HG02943 (cell line): Measurements from ENCODE around the gene ZC3HAV1.
"Not testable (repeated sequence)": the region's sequence is repeated elsewhere in the genome, so short reads cannot be mapped to it uniquely, and the experiment has no call there.

Experiments used
- ATAC-seq: cut with Tn5 transposase; IDR thresholded peaks from one replicate; pipeline ENCODE4 v1.9.1; 2021; ENCODE audit warnings: mild to moderate bottlenecking, low read depth, moderate library complexity; ENCODE audit not compliant: unreplicated experiment

ZC3HAV1 gene

GRCh38 chr7:139058943-139059342, 50.6 kb downstream of the ZC3HAV1 start:
- no peak for ATAC-seq

DNA sequence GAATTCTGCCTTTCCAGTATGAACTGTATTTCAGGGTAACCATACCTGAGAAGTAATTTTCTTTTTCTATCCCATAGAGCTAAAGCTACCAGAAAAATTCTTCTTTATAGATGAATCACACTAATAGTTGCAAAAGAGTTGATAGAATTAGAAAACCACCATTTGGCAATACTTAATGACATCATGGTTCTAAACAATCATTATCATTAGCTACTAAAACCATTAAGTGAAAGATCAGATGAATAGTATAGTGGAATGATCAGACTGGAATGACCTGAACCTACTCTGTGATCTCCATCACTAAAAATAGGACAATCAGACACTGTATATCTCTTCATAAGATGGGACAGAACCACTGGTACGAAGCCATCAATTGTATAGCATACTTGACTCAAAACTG, 53.8 kb downstream of the ZC3HAV1 start:
- ATAC-seq = no peak

DNA sequence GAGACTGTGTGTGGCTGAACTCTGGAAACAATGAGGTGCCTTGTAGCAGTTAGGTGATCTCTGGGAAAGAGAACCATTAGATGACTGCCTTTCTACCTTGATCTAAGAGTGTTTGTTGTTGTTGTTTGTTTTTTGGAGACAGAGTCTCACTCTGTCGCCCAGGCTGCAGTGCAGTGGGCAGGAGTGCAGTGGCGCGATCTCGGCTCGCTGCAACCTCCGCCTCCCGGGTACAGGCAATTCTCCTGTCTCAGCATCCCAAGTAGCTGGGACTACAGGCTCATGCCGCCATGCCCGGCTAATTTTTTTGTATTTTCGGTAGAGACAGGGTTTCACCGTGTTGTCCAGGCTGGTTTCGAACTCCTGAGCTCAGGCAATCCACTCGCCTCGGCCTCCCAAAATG, 54.9 kb downstream of the ZC3HAV1 start:
- not testable (repeated sequence) for ATAC-seq

GRCh38 chr7:139054101-139054500, 55.4 kb downstream of the ZC3HAV1 start:
- ATAC-seq = no peak

DNA sequence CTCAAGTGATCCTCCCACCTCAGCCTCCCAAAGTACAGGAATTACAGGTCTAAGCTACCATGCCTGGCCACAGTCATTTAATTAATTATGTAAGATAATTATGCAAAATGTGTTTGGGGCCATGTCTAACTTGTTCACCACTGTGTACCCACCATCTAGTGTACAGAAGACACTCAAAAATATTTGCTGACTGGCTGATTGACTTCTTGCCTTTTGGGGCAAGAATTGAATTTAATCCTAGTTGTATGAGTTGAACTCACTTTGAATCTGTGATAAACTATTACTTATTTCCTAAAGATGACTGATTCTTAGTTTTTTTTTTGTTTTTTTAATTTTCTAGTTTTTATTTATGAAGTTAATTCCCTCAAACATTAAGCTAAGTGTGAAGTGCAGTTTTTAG, 57.9 kb downstream of the ZC3HAV1 start:
- no peak for ATAC-seq

DNA sequence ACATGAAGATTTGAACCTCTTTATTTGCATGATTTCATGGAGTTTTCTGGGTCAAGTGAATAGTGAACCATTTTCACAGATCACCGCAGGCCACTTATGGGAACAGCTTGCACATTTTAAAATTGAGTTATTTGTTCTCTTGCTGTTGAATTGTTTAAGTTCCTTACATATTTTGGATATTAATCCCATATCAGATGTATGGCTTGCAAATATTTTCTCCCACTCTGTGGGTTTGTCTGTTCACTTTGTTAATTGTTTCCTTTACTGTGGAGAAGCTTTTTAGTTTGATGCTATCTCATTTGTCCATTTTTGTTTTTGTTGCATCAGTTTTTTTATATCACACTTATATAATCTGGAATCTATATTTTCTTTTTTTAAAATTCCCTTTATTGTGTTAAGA, 59.6 kb downstream of the ZC3HAV1 start:
- ATAC-seq = no peak

GRCh38 chr7:139049111-139049510, 60.4 kb downstream of the ZC3HAV1 start:
- no peak for ATAC-seq

GRCh38 chr7:139047970-139048369, 61.5 kb downstream of the ZC3HAV1 start:
- ATAC-seq = no peak

- no peak for ATAC-seq
Observed at GRCh38 chr7:139046143-139046542, 63.4 kb downstream of the ZC3HAV1 start.

DNA sequence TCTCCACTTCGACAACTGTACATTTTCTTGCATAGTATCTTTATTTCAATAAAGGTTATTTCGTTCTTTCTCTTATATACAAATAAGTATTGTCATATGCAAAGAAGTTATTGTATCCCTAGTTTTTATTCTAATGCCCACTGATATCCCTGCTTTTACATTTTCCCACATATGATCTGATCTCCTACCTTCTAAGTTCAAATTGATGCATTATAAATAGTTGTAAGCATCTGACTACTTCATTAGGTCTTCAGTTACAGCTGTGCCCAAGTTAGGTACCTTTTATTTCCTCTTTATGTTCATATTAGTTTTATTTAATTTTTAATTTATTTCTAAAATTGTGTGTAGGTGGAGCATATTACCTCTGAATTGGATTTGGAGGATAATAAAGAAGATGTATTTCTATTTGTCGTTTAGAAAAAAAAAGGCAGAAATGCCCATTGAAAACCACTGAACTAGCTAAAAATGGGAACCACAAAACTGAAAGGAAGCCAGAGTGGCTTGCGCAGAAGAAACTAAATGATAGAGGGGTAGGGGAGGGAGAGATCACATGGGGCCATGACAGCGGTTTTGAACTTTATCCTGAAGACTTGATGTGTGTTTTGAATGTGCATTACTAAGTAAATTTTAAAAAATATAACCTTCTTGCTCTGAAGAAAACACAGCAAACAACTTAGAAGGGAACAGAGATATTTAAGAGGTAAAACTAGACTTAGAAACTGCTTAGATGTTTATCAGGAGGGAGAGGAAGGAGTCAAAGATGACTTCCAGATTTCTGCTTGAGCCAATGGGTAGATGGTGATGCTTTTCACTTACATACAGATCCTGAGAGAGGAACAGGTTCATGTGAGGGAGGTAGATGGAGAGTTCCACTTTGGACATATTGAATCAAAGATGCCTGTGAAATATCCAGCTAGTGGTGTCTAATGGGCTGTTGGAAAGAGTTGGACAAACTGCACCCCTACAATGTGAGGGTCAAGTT, 64.4 kb downstream of the ZC3HAV1 start:
- ATAC-seq = no peak

- ATAC-seq = no peak
Observed at GRCh38 chr7:139043823-139044812, 65.4 kb downstream of the ZC3HAV1 start.

DNA sequence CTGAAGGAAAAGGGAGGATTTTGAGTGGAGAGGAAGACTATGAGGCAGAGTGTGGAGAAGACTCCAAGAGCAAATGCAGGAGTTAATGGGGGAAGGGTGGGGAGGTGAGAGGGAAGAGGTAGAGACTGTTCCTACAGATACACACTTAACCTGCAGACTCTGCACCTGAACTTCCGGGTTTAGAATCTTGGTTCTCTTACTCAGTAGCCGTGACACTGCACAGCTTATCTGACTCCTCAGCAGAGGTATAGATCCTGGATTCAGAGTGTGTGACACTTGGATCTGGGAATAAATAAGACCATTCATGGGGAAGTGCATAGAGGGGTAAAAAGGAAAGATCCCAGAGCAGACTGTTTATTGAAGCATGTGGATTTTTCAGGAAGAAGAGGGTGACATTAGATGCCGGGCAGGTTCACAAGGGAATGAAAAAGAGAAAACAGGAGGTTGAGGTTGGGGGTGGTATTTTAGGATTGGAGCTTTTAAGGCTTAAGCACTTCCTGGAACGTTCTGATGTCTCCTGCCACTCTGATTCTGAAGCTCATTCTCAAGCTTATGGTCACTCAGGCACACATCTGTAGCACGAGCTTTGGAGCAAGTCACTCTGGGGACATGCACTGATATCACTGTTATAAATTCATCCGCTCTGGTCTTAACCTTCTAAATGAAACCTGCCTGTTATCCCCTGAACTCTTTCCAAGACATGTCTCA, 68.0 kb downstream of the ZC3HAV1 start:
- no peak for ATAC-seq

DNA sequence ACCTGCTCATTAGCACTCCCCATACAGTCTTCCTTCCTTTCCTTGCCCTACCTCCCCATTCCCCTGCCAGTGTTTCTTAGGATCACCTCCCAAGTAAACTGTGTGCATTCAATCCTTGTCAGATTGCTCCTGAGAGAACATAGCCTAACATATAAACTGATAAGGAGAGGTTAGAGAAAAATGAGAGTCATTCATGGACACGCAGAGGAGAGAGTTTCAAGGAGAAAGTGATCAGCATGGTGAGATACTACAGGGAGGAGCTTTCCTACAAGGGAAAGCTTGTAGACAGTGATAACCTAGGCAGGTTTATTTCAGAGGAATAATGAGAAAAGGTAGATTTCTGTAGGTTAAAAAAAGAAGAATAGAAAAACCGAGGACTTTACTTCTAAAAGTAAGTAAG, 70.8 kb downstream of the ZC3HAV1 start:
- ATAC-seq = no peak

- no peak for ATAC-seq
Observed at GRCh38 chr7:139036901-139037300, 72.6 kb downstream of the ZC3HAV1 start.

DNA sequence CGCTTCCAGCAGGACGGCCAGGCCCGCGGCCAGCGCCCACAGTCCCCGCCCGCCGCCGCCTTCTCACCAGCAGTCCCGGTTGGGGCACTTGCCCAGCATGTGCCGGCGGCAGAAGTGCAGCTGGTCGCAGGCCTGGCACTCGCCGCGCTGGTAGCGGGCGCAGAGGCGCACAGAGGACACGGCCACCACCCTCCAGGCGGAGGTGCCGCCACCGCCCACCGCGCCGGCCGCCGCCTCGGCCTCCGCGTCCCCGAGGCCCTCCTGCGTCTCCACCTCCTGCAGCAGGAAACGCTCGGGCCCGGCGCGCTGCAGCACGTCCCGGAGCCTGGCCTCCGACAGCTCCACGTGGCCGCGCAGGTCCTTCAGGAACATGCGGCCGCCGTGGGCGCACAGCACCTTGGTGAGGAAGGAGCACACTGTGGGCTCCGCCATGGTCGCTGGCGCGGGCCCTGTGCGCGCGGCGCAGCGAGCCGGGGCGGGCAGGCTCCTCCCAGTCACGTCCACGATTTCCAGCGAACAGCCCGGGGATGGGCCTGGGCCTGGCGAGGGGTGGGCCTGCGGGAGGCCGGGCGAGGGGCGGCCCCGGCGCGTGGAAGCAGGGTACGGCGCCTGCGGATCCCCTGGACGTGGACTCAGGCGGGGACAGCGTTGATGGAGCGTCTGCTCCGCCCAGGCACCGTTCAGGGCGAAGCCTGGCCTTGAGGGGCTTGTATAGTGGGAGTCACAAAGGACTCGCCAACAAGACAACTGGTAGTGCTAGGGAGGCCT, 73.8 kb downstream of the ZC3HAV1 start, which contains the start of gene ZC3HAV1L:
Gene ZC3HAV1L (minus strand): TSS at position 457 of the 768 bp plus-strand sequence. CDS start 25 bp downstream, at position 432.
- ATAC-seq = peak; percentile 58

DNA sequence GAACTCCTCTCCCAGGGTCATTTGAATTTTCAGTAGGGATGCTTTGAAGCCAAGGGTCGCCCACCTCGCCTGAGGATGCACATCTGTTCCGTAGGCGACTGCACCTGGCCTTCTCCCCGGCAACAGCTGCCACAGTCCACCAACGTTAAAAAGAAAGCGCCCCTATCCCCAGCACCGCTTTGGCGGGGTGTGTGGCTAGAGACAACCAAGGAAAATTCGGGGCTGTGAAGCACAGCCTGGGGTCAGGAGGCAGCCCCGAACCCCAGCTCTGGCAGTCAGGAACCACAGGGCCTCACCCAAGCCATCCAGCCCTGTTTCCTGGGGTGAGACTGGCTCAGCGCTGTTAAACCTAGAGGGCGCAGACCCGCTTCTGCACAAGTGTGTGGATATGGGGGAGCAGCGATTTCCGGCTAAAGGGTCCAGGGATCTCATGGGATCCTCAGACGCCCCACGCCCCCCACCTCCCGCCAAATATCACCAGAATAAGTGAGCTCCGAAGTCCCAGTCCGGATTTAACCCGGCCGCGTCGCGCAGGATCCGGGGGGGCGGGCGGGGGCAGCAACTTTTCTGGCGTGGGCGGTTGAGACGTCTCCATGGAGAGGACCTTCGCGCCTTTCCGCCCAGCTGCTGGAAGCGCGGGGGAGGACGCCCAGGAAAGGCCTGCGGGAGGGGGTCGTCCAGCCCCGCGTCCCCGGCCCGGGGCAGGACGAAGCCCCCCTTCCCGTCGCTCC, 74.5 kb downstream of the ZC3HAV1 start:
- peak; percentile 39 for ATAC-seq

- no peak for ATAC-seq
Observed at GRCh38 chr7:139034336-139034735, 75.2 kb downstream of the ZC3HAV1 start.

DNA sequence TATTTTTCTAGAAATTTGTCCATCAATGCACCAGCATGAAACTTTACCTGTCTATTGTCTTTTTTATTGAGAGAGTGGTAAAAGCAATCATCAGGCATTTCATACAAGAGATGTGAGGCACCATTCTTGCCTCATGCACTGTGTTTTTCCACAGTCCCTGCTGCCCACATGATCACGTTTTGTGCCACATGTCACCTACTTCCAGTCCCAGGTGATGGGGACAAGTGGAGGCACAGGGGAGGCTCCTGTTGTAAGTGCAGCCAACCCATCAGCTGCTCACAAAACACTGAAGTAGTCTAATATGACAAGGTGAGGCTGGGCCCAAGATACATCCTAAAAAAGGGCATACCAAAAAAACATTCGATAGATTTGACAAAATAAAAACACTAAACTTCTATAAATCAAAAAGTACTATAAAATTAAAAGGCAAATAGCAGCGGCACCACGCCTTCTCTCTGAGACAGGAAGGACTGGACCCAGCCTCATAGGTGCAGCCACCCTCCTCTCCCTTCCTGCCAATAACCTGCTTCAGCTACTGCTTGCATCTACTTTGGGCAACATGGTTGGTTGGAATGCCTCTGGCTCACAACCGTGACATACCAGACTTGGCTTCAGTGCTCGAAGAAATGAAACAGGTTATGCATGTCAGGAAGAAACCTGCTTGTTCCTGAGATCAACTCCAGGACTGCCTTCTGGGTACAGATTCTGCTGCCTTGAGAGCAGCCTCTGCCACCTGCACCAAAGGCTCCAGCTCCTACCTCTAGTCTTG, 76.0 kb downstream of the ZC3HAV1 start:
- ATAC-seq = no peak
